GM21515 (cell line): Measurements from ENCODE around the gene TAF6.

ENCODE experiments used
- ATAC-seq: cut with Tn5 transposase; IDR thresholded peaks from one replicate; pipeline ENCODE4 v1.9.1; 2021; ENCODE audit not compliant: unreplicated experiment

TAF6 gene

GRCh38 chr7:100119072-100119969 lies at the start of gene TAF6, which contains the start of gene CNPY4:
Gene TAF6, minus strand, starts transcription at chr7:100119358. Its CDS starts 5,149 bp downstream, at chr7:100114209.
Gene CNPY4, plus strand, starts transcription at chr7:100119634. Its CDS starts 111 bp downstream, at chr7:100119745.
- ATAC-seq, result peak; percentile 65

- no peak for ATAC-seq
Observed at GRCh38 chr7:100167912-100168323, 48.8 kb upstream of the TAF6 start.

GRCh38 chr7:100166970-100167911 lies 48.1 kb upstream of the TAF6 start:
- ATAC-seq, result no peak

GRCh38 chr7:100166317-100166940 lies 47.3 kb upstream of the TAF6 start:
- ATAC-seq, result no peak

- ATAC-seq, result no peak
Observed at GRCh38 chr7:100163871-100164270, 44.7 kb upstream of the TAF6 start.

GRCh38 chr7:100163006-100163531 lies 43.9 kb upstream of the TAF6 start:
- no peak for ATAC-seq

GRCh38 chr7:100160067-100160466 lies 40.9 kb upstream of the TAF6 start:
- ATAC-seq, result no peak

- ATAC-seq, result no peak
Observed at GRCh38 chr7:100159099-100159623, 40.0 kb upstream of the TAF6 start.

- ATAC-seq, result peak; percentile 64
Observed at GRCh38 chr7:100158229-100159098, 39.3 kb upstream of the TAF6 start, which contains the start of gene TRAPPC14. Gene TRAPPC14, minus strand, starts transcription at chr7:100158723. Its CDS starts 224 bp downstream, at chr7:100158499.

GRCh38 chr7:100157334-100158228 lies 38.4 kb upstream of the TAF6 start:
- no peak for ATAC-seq

GRCh38 chr7:100157069-100157333 lies 37.8 kb upstream of the TAF6 start:
- ATAC-seq, result no peak

GRCh38 chr7:100156331-100157068 lies 37.3 kb upstream of the TAF6 start:
- ATAC-seq, result no peak

- no peak for ATAC-seq
Observed at GRCh38 chr7:100155553-100156317, 36.6 kb upstream of the TAF6 start.

GRCh38 chr7:100154651-100155491 lies 35.7 kb upstream of the TAF6 start:
- no peak for ATAC-seq

GRCh38 chr7:100153708-100154535 lies 34.8 kb upstream of the TAF6 start:
- no peak for ATAC-seq
